Activated T-helper 2 cell treated with anti-CD3 and anti-CD28 coated beads, Interferon-gamma antibody, Interleukin-2, Interleukin-4, amounts not matched to agents 10 μg/mL and 5 μg/mL and 100 μg/mL, durations not matched to agents 14 hours and 24 hours and 36 hours (primary cell): Measurements from ENCODE around the gene POGZ. TPM values are rescaled to one million over a fixed set of nuclear protein-coding genes. Genes with fewer than 3 reads are reported as not detected.
A peak's percentile ranks its signal among the peaks of the same experiment; 100 is the strongest.

Experiments
- DNase-seq: peaks from one replicate; pipeline ENCODE4 v3.0.0; 2021; ENCODE audit warnings: low spot score
- H3K27ac Mint-ChIP-seq: one replicate; pipeline ENCODE4 v1.8.0; 2021; ENCODE audit warnings: mixed read lengths
- H3K27me3 Mint-ChIP-seq: one replicate; pipeline ENCODE4 v1.8.0; 2021; ENCODE audit warnings: low read depth, mixed read lengths
- H3K36me3 Mint-ChIP-seq: one replicate; pipeline ENCODE4 v1.8.0; 2021; ENCODE audit warnings: low read depth, mixed read lengths
- H3K4me1 Mint-ChIP-seq: one replicate; pipeline ENCODE4 v1.8.0; 2021; ENCODE audit warnings: low read depth, mixed read lengths
- H3K4me3 Mint-ChIP-seq: one replicate; pipeline ENCODE4 v1.8.0; 2021; ENCODE audit warnings: low read depth, mild to moderate bottlenecking, moderate library complexity, mixed read lengths
- H3K9me3 Mint-ChIP-seq: one replicate; pipeline ENCODE4 v1.8.0; 2021; ENCODE audit warnings: mixed read lengths
- intact Hi-C: fragments of 100-400 bp; cut with micrococcal nuclease; formaldehyde crosslinking; loops from one replicate; pipeline ENCODE4 v1.15.1; 2023
- total RNA-seq: library from RNA; stranded (reverse); gene quantifications from 2 replicates; pipeline ENCODE4 v1.2.3, GENCODE V29; 2022

POGZ gene
- 89.1 and 93.7 TPM in 2 replicates for total RNA-seq

DNA sequence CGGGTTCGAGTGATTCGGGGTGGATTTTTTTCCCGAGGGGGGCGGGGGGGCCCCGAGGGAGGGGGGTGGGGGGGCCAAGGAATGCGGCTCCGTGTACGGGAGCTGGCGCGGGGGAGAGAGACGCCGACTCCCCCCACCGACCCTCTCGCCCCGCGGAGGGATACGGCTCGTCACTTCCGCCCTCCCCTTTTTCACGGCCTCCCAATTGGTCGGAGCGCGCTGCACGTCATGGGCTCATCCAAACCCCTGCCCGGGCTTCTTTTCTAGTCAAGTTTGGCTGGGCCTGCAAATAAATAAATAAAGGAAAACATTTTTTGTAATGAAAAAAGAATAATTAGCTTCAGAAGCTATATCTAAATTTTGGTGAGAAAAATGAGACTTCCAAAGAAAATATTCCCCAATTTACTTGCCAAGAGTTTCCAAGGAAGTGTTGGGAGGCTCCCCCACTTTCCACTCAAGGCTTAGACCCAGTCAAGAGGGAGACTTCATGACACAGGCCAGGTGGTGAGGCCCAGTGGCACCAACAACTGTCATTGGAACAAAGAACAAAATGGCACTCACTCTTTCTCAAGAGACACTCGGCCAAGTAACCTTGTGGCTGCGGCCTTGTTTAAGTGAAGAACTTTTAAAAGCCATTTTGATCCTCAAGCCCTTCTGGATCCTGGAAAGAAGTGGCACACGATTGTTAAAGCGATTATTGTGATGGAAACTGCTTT, at the start of gene POGZ:
Gene POGZ (minus strand): TSS at position 164 of the 716 bp plus-strand sequence. CDS start 17,290 bp downstream, outside the sequence.
- Mint-ChIP-seq H3K4me3 (peak within 1 kb of the TSS; percentile 93), H3K9me3 (no peaks in the 10 kb centered on the region), H3K4me1 (peaks cover 17% of the 10 kb centered on the region), H3K27ac (peak within 1 kb of the TSS; percentile 94), H3K36me3 (peaks cover 10% of the 10 kb centered on the region), H3K27me3 (peaks cover 11% of the 10 kb centered on the region)
- DNase-seq: peak; percentile 89
- intact Hi-C loops: loop anchor here (1.0 to 10.0 kb wide), 7 partner anchors 14 to 575 kb away; partner anchors contain the start of genes C2CD4D, CGN, RORC and S100A11

DNA sequence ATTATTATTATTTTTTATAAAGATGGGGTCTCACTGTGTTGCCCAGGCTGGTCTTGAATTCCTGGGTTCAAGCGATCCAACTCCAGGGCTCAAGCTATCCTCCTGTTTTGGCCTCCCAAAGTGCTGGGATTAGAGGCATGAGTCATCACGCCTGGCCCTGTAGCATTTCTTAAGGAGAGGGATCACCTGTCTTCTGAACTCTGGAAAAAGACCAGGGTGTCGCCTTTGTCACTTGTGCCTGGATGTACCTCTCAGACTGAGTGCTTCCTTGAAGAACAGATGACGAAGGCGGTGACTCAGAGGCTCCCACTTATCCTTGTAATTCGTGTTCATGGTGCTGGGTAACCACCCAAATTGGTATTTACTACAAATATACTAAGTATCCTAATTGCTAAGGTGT, 49.5 kb upstream of the POGZ start:
- Mint-ChIP-seq H3K9me3 (no peaks in the 10 kb centered on the region), H3K27ac (no peak overlapping the region), H3K36me3 (no peaks in the 10 kb centered on the region), H3K4me3 (no peak overlapping the region), H3K27me3 (peaks cover 29% of the 10 kb centered on the region), H3K4me1 (peaks cover 22% of the 10 kb centered on the region)
- intact Hi-C loops: no loop called here
- no peak for DNase-seq

- Mint-ChIP-seq H3K27ac (no peak overlapping the region), H3K36me3 (no peaks in the 10 kb centered on the region), H3K27me3 (peaks cover 19% of the 10 kb centered on the region), H3K9me3 (no peaks in the 10 kb centered on the region), H3K4me1 (peaks cover 16% of the 10 kb centered on the region), H3K4me3 (no peak overlapping the region)
- intact Hi-C loops: no loop called here
- no peak for DNase-seq
Observed at GRCh38 chr1:151504759-151505158, 45.5 kb upstream of the POGZ start.

DNA sequence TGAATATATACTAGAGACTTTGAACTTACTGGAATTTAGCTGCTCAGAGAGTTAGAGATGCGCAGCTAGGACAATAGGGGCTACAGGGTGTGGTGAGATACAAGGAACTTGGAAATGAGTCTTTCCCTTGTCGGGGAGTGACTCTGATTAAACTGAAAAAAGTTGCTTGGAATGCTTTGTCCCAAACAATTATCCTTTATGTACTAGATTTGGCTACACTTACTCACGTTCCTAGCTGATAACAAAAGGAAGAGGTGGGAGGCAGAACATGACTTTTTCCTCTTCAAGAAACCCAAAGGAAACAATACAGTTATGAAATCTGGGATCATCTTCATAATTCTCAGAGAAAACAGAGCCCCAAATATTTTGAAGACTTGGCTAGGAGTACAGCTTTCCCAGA, 45.0 kb upstream of the POGZ start:
- Mint-ChIP-seq H3K4me1 (peaks cover 16% of the 10 kb centered on the region), H3K4me3 (no peak overlapping the region), H3K27me3 (peaks cover 16% of the 10 kb centered on the region), H3K36me3 (no peaks in the 10 kb centered on the region), H3K9me3 (no peaks in the 10 kb centered on the region), H3K27ac (no peak overlapping the region)
- DNase-seq: no peak
- intact Hi-C loops: no loop called here

DNA sequence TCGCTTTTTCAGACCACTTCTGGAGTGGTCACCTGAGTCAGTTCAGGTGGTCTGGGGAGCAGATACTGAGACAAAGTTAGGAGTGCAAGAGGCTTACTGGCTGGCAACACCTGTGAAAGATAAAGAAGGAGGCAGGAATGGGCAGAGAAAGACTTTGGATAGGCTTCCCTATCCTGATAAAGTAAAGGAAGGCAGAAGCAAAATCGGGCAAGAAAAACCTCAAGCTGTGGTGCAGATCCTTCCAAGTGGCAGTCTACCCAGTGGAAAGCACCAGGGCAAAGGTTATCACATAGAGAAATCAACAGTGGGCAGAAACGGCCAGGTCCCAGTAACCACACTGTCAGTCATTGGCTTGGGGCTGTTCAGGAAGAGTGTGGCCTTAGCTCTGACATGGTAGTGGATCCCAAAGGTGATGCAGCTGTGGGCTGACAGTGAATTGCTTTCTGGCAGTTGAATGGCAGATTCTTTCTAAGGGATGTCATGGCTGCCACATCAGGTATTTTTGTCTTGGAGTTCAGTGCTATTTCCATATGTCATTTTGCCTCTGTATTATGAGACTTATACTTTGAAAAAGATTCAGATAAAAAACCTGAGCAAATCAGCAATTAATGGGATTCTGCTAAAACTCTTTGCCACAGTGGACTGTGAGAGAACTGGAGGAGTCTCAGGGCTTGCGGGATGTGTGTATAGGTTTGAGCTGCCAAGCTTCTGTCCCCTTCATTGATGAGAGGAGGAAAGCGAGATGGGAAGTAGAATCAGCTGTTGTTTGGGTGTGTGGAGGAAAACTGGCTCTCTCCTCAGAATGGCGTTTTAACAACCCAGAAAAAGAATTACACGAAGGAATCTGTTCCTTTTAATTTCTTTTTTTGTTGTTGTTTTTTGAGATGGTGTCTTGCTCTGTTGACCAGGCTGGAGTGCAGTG, 43.8 kb upstream of the POGZ start:
- Mint-ChIP-seq H3K27me3 (peaks cover 14% of the 10 kb centered on the region), H3K9me3 (no peaks in the 10 kb centered on the region), H3K36me3 (no peaks in the 10 kb centered on the region), H3K4me1 (peaks cover 16% of the 10 kb centered on the region), H3K27ac (no peak overlapping the region), H3K4me3 (no peak overlapping the region)
- no peak for DNase-seq
- intact Hi-C loops: no loop called here

DNA sequence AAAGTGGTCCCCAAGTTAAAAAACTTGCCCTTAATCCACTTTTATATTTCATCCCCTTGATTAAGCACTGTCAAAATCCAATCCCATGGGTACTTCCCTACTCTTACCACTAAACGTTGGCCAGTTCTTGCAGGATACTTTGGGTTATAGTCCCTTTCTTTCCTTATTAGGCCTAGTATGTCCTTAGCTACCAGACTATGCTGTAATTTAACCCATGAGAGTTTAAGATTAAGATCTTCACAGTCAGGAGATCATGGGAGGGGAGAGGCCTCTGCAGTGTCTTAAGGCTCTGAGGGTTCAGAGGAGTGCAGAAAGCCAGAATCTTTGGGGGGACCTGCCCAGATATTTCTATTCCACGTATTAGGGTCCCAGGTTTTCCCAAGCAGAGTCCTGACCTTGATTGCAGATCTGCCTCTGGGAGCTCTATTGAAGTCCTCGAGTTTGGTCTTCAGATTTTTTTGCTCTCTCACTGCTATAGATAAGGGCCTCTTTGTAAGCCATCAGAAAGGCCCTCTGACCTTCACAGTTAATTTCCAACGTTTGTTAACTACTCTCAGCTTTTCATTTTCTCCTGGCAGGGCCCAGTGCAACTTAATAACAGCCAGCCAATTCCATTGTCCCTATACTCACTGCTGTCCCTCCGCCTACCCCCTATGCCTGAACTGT, 42.9 kb upstream of the POGZ start:
- H3K27ac Mint-ChIP-seq: no peak overlapping the region
- H3K9me3 Mint-ChIP-seq: no peaks in the 10 kb centered on the region
- DNase-seq: no peak
- intact Hi-C loops: no loop called here
- peaks cover 13% of the 10 kb centered on the region for H3K27me3 Mint-ChIP-seq
- peaks cover 16% of the 10 kb centered on the region for H3K4me1 Mint-ChIP-seq
- H3K36me3 Mint-ChIP-seq: no peaks in the 10 kb centered on the region
- no peak overlapping the region for H3K4me3 Mint-ChIP-seq

- Mint-ChIP-seq H3K36me3 (no peaks in the 10 kb centered on the region), H3K27me3 (peaks cover 11% of the 10 kb centered on the region), H3K9me3 (no peaks in the 10 kb centered on the region), H3K27ac (no peak overlapping the region), H3K4me3 (no peak overlapping the region), H3K4me1 (peaks cover 16% of the 10 kb centered on the region)
- intact Hi-C loops: no loop called here
- no peak for DNase-seq
Observed at GRCh38 chr1:151501474-151501873, 42.2 kb upstream of the POGZ start.

DNA sequence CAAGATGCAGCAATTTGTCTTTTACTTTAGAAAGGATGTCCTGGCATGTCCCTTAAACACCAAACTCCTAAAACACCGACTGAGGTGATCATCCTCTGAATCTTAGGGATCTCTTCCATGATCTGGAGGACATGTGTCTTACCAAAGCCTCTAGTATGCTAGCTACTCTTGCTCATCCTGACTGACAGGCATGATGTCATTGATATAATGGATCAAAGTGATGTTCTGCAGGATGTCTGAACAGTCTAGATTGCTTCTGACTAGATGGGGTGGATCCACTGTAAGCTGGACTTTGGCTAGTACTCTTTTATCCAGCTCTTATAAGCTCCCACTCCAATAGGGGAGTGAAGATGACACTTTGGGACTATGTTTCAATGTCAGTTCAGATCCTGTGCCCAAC, 40.6 kb upstream of the POGZ start:
- Mint-ChIP-seq H3K27ac (no peak overlapping the region), H3K4me1 (peaks cover 21% of the 10 kb centered on the region), H3K36me3 (no peaks in the 10 kb centered on the region), H3K9me3 (no peaks in the 10 kb centered on the region), H3K4me3 (no peak overlapping the region), H3K27me3 (peaks cover 3% of the 10 kb centered on the region)
- no peak for DNase-seq
- intact Hi-C loops: no loop called here

DNA sequence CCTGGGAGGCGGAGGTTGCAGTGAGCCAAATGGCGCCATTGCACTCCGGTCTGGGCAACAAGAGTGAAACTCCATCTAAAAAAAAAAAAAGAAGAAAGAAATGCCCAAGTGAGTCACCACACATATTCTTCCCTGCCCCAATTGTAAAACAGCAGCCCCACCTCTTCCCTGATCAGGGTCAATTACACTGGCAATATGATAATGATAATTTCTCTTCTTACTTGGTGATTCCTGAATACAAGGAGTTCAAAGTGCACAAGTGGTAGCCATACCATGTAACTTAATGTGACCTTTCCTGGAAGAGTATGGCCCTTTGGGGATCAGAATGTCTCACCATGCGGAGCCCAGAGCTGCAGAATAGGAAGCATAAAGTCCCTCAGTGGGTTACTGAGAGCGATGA, 40.1 kb upstream of the POGZ start:
- H3K9me3 Mint-ChIP-seq: no peaks in the 10 kb centered on the region
- no peaks in the 10 kb centered on the region for H3K36me3 Mint-ChIP-seq
- DNase-seq: no peak
- peaks cover 25% of the 10 kb centered on the region for H3K4me1 Mint-ChIP-seq
- H3K27me3 Mint-ChIP-seq: peaks cover 3% of the 10 kb centered on the region
- H3K4me3 Mint-ChIP-seq: no peak overlapping the region
- no peak overlapping the region for H3K27ac Mint-ChIP-seq
- intact Hi-C loops: no loop called here

DNA sequence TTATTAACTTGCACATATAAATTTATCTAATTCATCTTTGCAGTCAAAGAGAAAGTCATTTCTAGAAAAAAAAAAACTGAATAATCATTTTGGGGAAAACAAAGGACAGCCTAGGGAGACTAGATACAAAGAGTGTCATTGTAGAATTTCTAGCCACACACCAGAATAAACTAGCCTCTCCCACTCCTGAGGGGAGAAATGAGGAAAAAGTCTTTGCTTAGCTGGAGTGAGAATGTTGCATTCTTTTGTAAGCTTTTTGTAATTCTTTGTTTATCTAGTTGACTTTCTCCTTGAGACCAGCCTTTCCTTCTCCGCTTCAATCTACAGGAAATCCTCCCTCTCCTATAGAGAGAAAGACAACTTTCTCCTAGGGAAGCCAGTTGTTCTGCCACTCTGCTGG, 36.0 kb upstream of the POGZ start:
- H3K4me1 Mint-ChIP-seq: peaks cover 11% of the 10 kb centered on the region
- DNase-seq: no peak
- no peaks in the 10 kb centered on the region for H3K36me3 Mint-ChIP-seq
- intact Hi-C loops: no loop called here
- H3K27me3 Mint-ChIP-seq: peaks cover 2% of the 10 kb centered on the region
- no peak overlapping the region for H3K27ac Mint-ChIP-seq
- H3K4me3 Mint-ChIP-seq: no peak overlapping the region
- no peaks in the 10 kb centered on the region for H3K9me3 Mint-ChIP-seq

- Mint-ChIP-seq H3K27ac (no peak overlapping the region), H3K36me3 (no peaks in the 10 kb centered on the region), H3K4me3 (no peak overlapping the region), H3K9me3 (no peaks in the 10 kb centered on the region), H3K4me1 (peaks cover 11% of the 10 kb centered on the region), H3K27me3 (no peaks in the 10 kb centered on the region)
- intact Hi-C loops: no loop called here
- no peak for DNase-seq
Observed at GRCh38 chr1:151494741-151495281, 35.5 kb upstream of the POGZ start.

- no peak overlapping the region for H3K27ac Mint-ChIP-seq
- intact Hi-C loops: no loop called here
- H3K9me3 Mint-ChIP-seq: no peaks in the 10 kb centered on the region
- DNase-seq: no peak
- H3K4me1 Mint-ChIP-seq: peaks cover 11% of the 10 kb centered on the region
- H3K27me3 Mint-ChIP-seq: no peaks in the 10 kb centered on the region
- H3K36me3 Mint-ChIP-seq: no peaks in the 10 kb centered on the region
- H3K4me3 Mint-ChIP-seq: no peak overlapping the region
Observed at GRCh38 chr1:151493042-151493441, 33.7 kb upstream of the POGZ start.
